ENCODE data around the gene NOTCH2. TPM values are rescaled to one million over a fixed set of nuclear protein-coding genes. Genes with fewer than 3 reads are reported as not detected.
"Not testable (repeated sequence)": the region's sequence is repeated elsewhere in the genome, so short reads cannot be mapped to it uniquely, and the experiment has no call there.

NOTCH2 gene
- total RNA-seq, 8 experiments from 2014 or later = 10.1 to 70.6 (median 28.8) TPM

GRCh38 chr1:119977113-119977736, 92.2 kb downstream of the NOTCH2 start:
- ATAC-seq (replicated peaks in 6 of 8); in situ Hi-C loops (cut with MboI; ENCODE audit: low pct_unique_long_range_greater_than_20kb in 2 of 9, low sequenced_read_pairs in 9 of 9, unreplicated experiment in 9 of 9); H3K27ac ChIP-seq: not testable (repeated sequence)

GRCh38 chr1:119975582-119976254, 93.7 kb downstream of the NOTCH2 start:
- H3K4me1 ChIP-seq (replicated peaks in 1 of 2); H3K27ac ChIP-seq; in situ Hi-C loops (cut with MboI; ENCODE audit: low pct_unique_long_range_greater_than_20kb in 2 of 9, low sequenced_read_pairs in 9 of 9, unreplicated experiment in 9 of 9); H3K4me3 ChIP-seq: not testable (repeated sequence)
- ATAC-seq (replicated peaks in 6 of 8) = peak in 1 of 8 experiments; percentile 18
- WGBS, 10 experiments = 17 to 100% (median 86%) methylated on average over 1 to 5 of the region's 5 CpGs; no CpG with 5 or more reads in 1 of the 10 experiments

More at GRCh38 chr1:119977113-119977736, 92.2 kb downstream of the NOTCH2 start:
- WGBS, 10 experiments = 80 to 100% (median 94%) methylated on average over 1 to 5 of the region's 8 CpGs
- H3K4me1 ChIP-seq (replicated peaks in 1 of 2); H3K4me3 ChIP-seq: not testable (repeated sequence)

- H3K4me1 ChIP-seq (replicated peaks in 1 of 2) = no peaks in the 10 kb centered on the region
- no peak overlapping the region for H3K27ac ChIP-seq
- in situ Hi-C loops (cut with MboI; ENCODE audit: low pct_unique_long_range_greater_than_20kb in 2 of 9, low sequenced_read_pairs in 9 of 9, unreplicated experiment in 9 of 9) = no loop called here
- WGBS, 10 experiments = 42 to 100% (median 88%) methylated on average over 2 of the region's 2 CpGs; no CpG with 5 or more reads in 5 of the 10 experiments
- ATAC-seq (replicated peaks in 6 of 8) = no peak
- no peak overlapping the region for H3K4me3 ChIP-seq
These were observed 94.5 kb downstream of the NOTCH2 start for GRCh38 chr1:119975006-119975405.

- no peaks in the 10 kb centered on the region for H3K4me1 ChIP-seq (replicated peaks in 1 of 2)
- ATAC-seq (replicated peaks in 6 of 8) = no peak
- H3K27ac ChIP-seq = no peak overlapping the region
- H3K4me3 ChIP-seq = no peak overlapping the region
- in situ Hi-C loops (cut with MboI; ENCODE audit: low pct_unique_long_range_greater_than_20kb in 2 of 9, low sequenced_read_pairs in 9 of 9, unreplicated experiment in 9 of 9) = no loop called here
These were observed 95.4 kb downstream of the NOTCH2 start for GRCh38 chr1:119974013-119974412.

GRCh38 chr1:119971710-119972570, 97.5 kb downstream of the NOTCH2 start:
- H3K4me1 ChIP-seq (replicated peaks in 1 of 2) = no peaks in the 10 kb centered on the region
- WGBS, 10 experiments = 50 to 100% (median 91%) methylated on average over 2 to 4 of the region's 4 CpGs; no CpG with 5 or more reads in 3 of the 10 experiments
- H3K4me3 ChIP-seq = no peak overlapping the region
- no peak overlapping the region for H3K27ac ChIP-seq
- peak in 2 of 8 experiments; percentile 28 to 42 for ATAC-seq (replicated peaks in 6 of 8)
- in situ Hi-C loops (cut with MboI; ENCODE audit: low pct_unique_long_range_greater_than_20kb in 2 of 9, low sequenced_read_pairs in 9 of 9, unreplicated experiment in 9 of 9) = no loop called here

- 89 to 100% (median 100%) methylated on average over 1 of the region's 1 CpG; no CpG with 5 or more reads in 3 of the 10 experiments for WGBS, 10 experiments
- in situ Hi-C loops (cut with MboI; ENCODE audit: low pct_unique_long_range_greater_than_20kb in 2 of 9, low sequenced_read_pairs in 9 of 9, unreplicated experiment in 9 of 9) = no loop called here
- Histone ChIP-seq H3K4me3 (no peak overlapping the region), H3K4me1 (replicated peaks in 1 of 2) (no peaks in the 10 kb centered on the region), H3K27ac (no peak overlapping the region)
- ATAC-seq (replicated peaks in 6 of 8) = no peak
These were observed 100.9 kb downstream of the NOTCH2 start for GRCh38 chr1:119968601-119969000.

GRCh38 chr1:119968068-119968492, 101.4 kb downstream of the NOTCH2 start:
- Histone ChIP-seq H3K4me1 (replicated peaks in 1 of 2) (no peaks in the 10 kb centered on the region), H3K4me3 (no peak overlapping the region), H3K27ac (no peak overlapping the region)
- in situ Hi-C loops (cut with MboI; ENCODE audit: low pct_unique_long_range_greater_than_20kb in 2 of 9, low sequenced_read_pairs in 9 of 9, unreplicated experiment in 9 of 9) = no loop called here
- peak in 5 of 8 experiments; percentile 27 to 82 (median 69) for ATAC-seq (replicated peaks in 6 of 8)
- WGBS, 10 experiments = 100% methylated on average over 1 of the region's 1 CpG; no CpG with 5 or more reads in 5 of the 10 experiments

GRCh38 chr1:119966681-119967080, 102.8 kb downstream of the NOTCH2 start:
- in situ Hi-C loops (cut with MboI; ENCODE audit: low pct_unique_long_range_greater_than_20kb in 2 of 9, low sequenced_read_pairs in 9 of 9, unreplicated experiment in 9 of 9) = no loop called here
- ATAC-seq (replicated peaks in 6 of 8) = no peak
- WGBS, 10 experiments = 76 to 100% (median 88%) methylated on average over 1 to 2 of the region's 2 CpGs; no CpG with 5 or more reads in 3 of the 10 experiments
- Histone ChIP-seq H3K27ac (no peak overlapping the region), H3K4me1 (replicated peaks in 1 of 2) (no peaks in the 10 kb centered on the region), H3K4me3 (no peak overlapping the region)

GRCh38 chr1:119966020-119966419, 103.4 kb downstream of the NOTCH2 start:
- WGBS, 10 experiments = 50 to 100% (median 86%) methylated on average over 1 to 4 of the region's 4 CpGs
- in situ Hi-C loops (cut with MboI; ENCODE audit: low pct_unique_long_range_greater_than_20kb in 2 of 9, low sequenced_read_pairs in 9 of 9, unreplicated experiment in 9 of 9) = no loop called here
- H3K27ac ChIP-seq = no peak overlapping the region
- H3K4me3 ChIP-seq = no peak overlapping the region
- no peaks in the 10 kb centered on the region for H3K4me1 ChIP-seq (replicated peaks in 1 of 2)
- ATAC-seq (replicated peaks in 6 of 8) = no peak

- Histone ChIP-seq H3K4me3 (no peak overlapping the region), H3K27ac (no peak overlapping the region), H3K4me1 (replicated peaks in 1 of 2) (no peaks in the 10 kb centered on the region)
- 0 to 93% (median 77%) methylated on average over 1 of the region's 1 CpG; no CpG with 5 or more reads in 2 of the 10 experiments for WGBS, 10 experiments
- in situ Hi-C loops (cut with MboI; ENCODE audit: low pct_unique_long_range_greater_than_20kb in 2 of 9, low sequenced_read_pairs in 9 of 9, unreplicated experiment in 9 of 9) = no loop called here
- no peak for ATAC-seq (replicated peaks in 6 of 8)
These were observed 104.6 kb downstream of the NOTCH2 start for GRCh38 chr1:119964673-119965363.

- no peak for ATAC-seq (replicated peaks in 6 of 8)
- Histone ChIP-seq H3K27ac (no peak overlapping the region), H3K4me1 (replicated peaks in 1 of 2) (no peaks in the 10 kb centered on the region), H3K4me3 (no peak overlapping the region)
- 66 to 93% (median 81%) methylated on average over 2 to 5 of the region's 5 CpGs; no CpG with 5 or more reads in 2 of the 10 experiments for WGBS, 10 experiments
- in situ Hi-C loops (cut with MboI; ENCODE audit: low pct_unique_long_range_greater_than_20kb in 2 of 9, low sequenced_read_pairs in 9 of 9, unreplicated experiment in 9 of 9) = no loop called here
These were observed 107.0 kb downstream of the NOTCH2 start for GRCh38 chr1:119962296-119962968.

- H3K4me1 ChIP-seq (replicated peaks in 1 of 2) = no peaks in the 10 kb centered on the region
- H3K4me3 ChIP-seq = no peak overlapping the region
- in situ Hi-C loops (cut with MboI; ENCODE audit: low pct_unique_long_range_greater_than_20kb in 2 of 9, low sequenced_read_pairs in 9 of 9, unreplicated experiment in 9 of 9) = no loop called here
- 91 to 100% (median 94%) methylated on average over 1 to 4 of the region's 4 CpGs; no CpG with 5 or more reads in 1 of the 10 experiments for WGBS, 10 experiments
- no peak for ATAC-seq (replicated peaks in 6 of 8)
- H3K27ac ChIP-seq = no peak overlapping the region
These were observed 109.0 kb downstream of the NOTCH2 start for GRCh38 chr1:119960501-119960900.
